H1 (cell line): ENCODE results near the gene OR2T5. TPM values are rescaled to one million over a fixed set of nuclear protein-coding genes. Genes with fewer than 3 reads are reported as not detected.
"Not testable (repeated sequence)": the region's sequence is repeated elsewhere in the genome, so short reads cannot be mapped to it uniquely, and the experiment has no call there.

Source experiments
- CTCF ChIA-PET: fragments of 300-600 bp; sonication (Branson Sonifier 250); formaldehyde crosslinking; loops from one replicate; lab custom pipeline; 2021; ENCODE audit not compliant: partially characterized antibody; lab: Charles Lee
- POLR2A ChIA-PET: fragments of 300-600 bp; sonication (Branson Sonifier 250); formaldehyde crosslinking; loops from one replicate; lab custom pipeline; 2021; ENCODE audit warnings: inconsistent platforms; ENCODE audit not compliant: partially characterized antibody; lab: Charles Lee
- DNase-seq, 2 experiments: peaks; one replicate each; pipeline versions ENCODE4 v3.0.0 to v3.0.0-alpha.2; 2010 to 2022; ENCODE audit warnings: low spot score in 2 of 2, low read depth in 1 of 2, mixed read lengths in 1 of 2
- FAIRE-seq: peaks from 2 replicates; lab custom pipeline; 2011; peaks lifted over from hg19 to GRCh38; lab: Jason Lieb, UNC
- H2AFZ ChIP-seq: 2 replicates; pipeline ENCODE4 v1.8.1; 2012; ENCODE audit warnings: low read length, inconsistent platforms
- H2AK5ac ChIP-seq: 2 replicates; pipeline ENCODE4 v1.6.1; 2013; ENCODE audit warnings: low read depth, low read length
- H2BK120ac ChIP-seq: replicated peaks from 2 replicates; pipeline ENCODE3; 2013; ENCODE audit warnings: low read depth, low read length, inconsistent platforms
- H2BK12ac ChIP-seq: 2 replicates; pipeline ENCODE4 v1.6.1; 2013; ENCODE audit warnings: low read depth, low read length
- H2BK15ac ChIP-seq: 2 replicates; pipeline ENCODE4 v1.6.1; 2013; ENCODE audit warnings: low read length
- H2BK20ac ChIP-seq: 2 replicates; pipeline ENCODE4 v1.6.1; 2013; ENCODE audit warnings: low read length
- H2BK5ac ChIP-seq: 2 replicates; pipeline ENCODE4 v1.6.1; 2013; ENCODE audit warnings: low read depth, low read length
- H3K14ac ChIP-seq: 2 replicates; pipeline ENCODE4 v1.6.1; 2013; ENCODE audit warnings: inconsistent platforms; ENCODE audit not compliant: insufficient read length
- H3K18ac ChIP-seq: 2 replicates; pipeline ENCODE4 v1.6.1; 2013; ENCODE audit warnings: low read length; ENCODE audit errors: extremely low read depth
- H3K23ac ChIP-seq: 2 replicates; pipeline ENCODE4 v1.6.1; 2013; ENCODE audit warnings: inconsistent platforms; ENCODE audit not compliant: insufficient read length
- H3K23me2 ChIP-seq: 2 replicates; pipeline ENCODE4 v1.6.1; 2013; ENCODE audit warnings: low read depth, low read length
- H3K27ac ChIP-seq: 2 replicates; pipeline ENCODE4 v1.6.1; 2011; ENCODE audit warnings: low read depth, low read length, inconsistent platforms
- H3K27me3 ChIP-seq, 4 experiments: replicated peaks in 1 of 4; 1 replicate in 1 of 4; 2 replicates in 3 of 4; pipeline versions ENCODE4 v1.6.1 to v1.8.1; 2011 to 2013; ENCODE audit warnings: low read length in 3 of 4, mild to moderate bottlenecking in 3 of 4, inconsistent platforms in 2 of 4, mixed read lengths in 2 of 4, moderate library complexity in 1 of 4; ENCODE audit not compliant: control insufficient read depth in 3 of 4, insufficient read depth in 3 of 4; ENCODE audit errors: extremely low read depth in 1 of 4
- H3K36me3 ChIP-seq, 4 experiments: 2 replicates each; pipeline versions ENCODE4 v1.6.1 to v1.8.1; 2011 to 2013; ENCODE audit warnings: mild to moderate bottlenecking in 4 of 4, low read length in 3 of 4, moderate library complexity in 2 of 4, control low read depth in 1 of 4, inconsistent platforms in 1 of 4; ENCODE audit not compliant: insufficient read depth in 4 of 4, control insufficient read depth in 2 of 4
- H3K4ac ChIP-seq: replicated peaks from 2 replicates; pipeline ENCODE3; 2013; ENCODE audit warnings: low read length, low read depth, mixed read lengths, inconsistent platforms; ENCODE audit not compliant: insufficient read length
- H3K4me1 ChIP-seq, 4 experiments: replicated peaks in 1 of 4; 1 replicate in 1 of 4; 2 replicates in 3 of 4; pipeline versions ENCODE4 v1.6.1 to v1.8.1; 2011 to 2013; ENCODE audit warnings: low read length in 3 of 4, inconsistent platforms in 2 of 4, mixed read lengths in 1 of 4; ENCODE audit not compliant: insufficient read depth in 4 of 4, control insufficient read depth in 3 of 4
- H3K4me2 ChIP-seq, 2 experiments: 2 replicates each; pipeline versions ENCODE4 v1.6.1 to v1.8.1; 2011 to 2013; ENCODE audit warnings: low read depth in 2 of 2, low read length in 2 of 2, control low read depth in 1 of 2, inconsistent platforms in 1 of 2, mild to moderate bottlenecking in 1 of 2; ENCODE audit not compliant: insufficient read depth in 1 of 2
- H3K4me3 ChIP-seq, 4 experiments: fragments of 200-600, 300-600 bp in 1 of 4; sonication (generic), shearing (Covaris generic), sonication (Bioruptor Twin) in 1 of 4; 2 replicates each; pipeline versions ENCODE4 v1.5.1 to v1.8.1; 2011 to 2016; ENCODE audit warnings: low read length in 4 of 4, low read depth in 3 of 4, control low read depth in 2 of 4, inconsistent platforms in 2 of 4, mild to moderate bottlenecking in 2 of 4, mixed read lengths in 1 of 4, moderate library complexity in 1 of 4; ENCODE audit not compliant: insufficient read depth in 2 of 4; ENCODE audit errors: extremely low read depth in 1 of 4
- H3K56ac ChIP-seq: replicated peaks from 2 replicates; pipeline ENCODE3; 2013; ENCODE audit warnings: low read depth, mild to moderate bottlenecking, mixed read lengths, low read length, inconsistent platforms; ENCODE audit not compliant: insufficient read length
- H3K79me1 ChIP-seq: 2 replicates; pipeline ENCODE4 v1.6.1; 2013; ENCODE audit warnings: low read depth, low read length, control low read depth
- H3K79me2 ChIP-seq, 2 experiments: 2 replicates each; pipeline versions ENCODE4 v1.6.1 to v1.8.1; 2012 to 2013; ENCODE audit warnings: low read length in 2 of 2, mild to moderate bottlenecking in 2 of 2, inconsistent platforms in 1 of 2; ENCODE audit not compliant: insufficient read depth in 2 of 2, control insufficient read depth in 1 of 2
- H3K9ac ChIP-seq, 4 experiments: replicated peaks in 1 of 4; 1 replicate in 1 of 4; 2 replicates in 3 of 4; pipeline versions ENCODE4 v1.6.1 to v1.8.1; 2011 to 2013; ENCODE audit warnings: low read depth in 3 of 4, low read length in 3 of 4, control low read depth in 2 of 4, mild to moderate bottlenecking in 2 of 4, moderate library complexity in 2 of 4, inconsistent platforms in 1 of 4; ENCODE audit errors: extremely low read depth in 1 of 4
- H3K9me3 ChIP-seq, 2 experiments: 2 replicates each; pipeline versions ENCODE4 v1.6.1 to v1.8.1; 2012 to 2013; ENCODE audit warnings: mild to moderate bottlenecking in 2 of 2, moderate library complexity in 2 of 2, control low read depth in 1 of 2, inconsistent platforms in 1 of 2, low read depth in 1 of 2, low read length in 1 of 2, mixed read lengths in 1 of 2; ENCODE audit not compliant: insufficient read depth in 2 of 2
- H4K20me1 ChIP-seq, 2 experiments: replicated peaks in 1 of 2; 2 replicates each; pipeline versions ENCODE3 to v1.8.1; 2011 to 2013; ENCODE audit warnings: inconsistent platforms in 2 of 2, low read length in 2 of 2, mild to moderate bottlenecking in 1 of 2; ENCODE audit not compliant: insufficient read depth in 2 of 2, control insufficient read depth in 1 of 2
- H4K5ac ChIP-seq: 2 replicates; pipeline ENCODE4 v1.6.1; 2013; ENCODE audit warnings: low read length, low read depth, mixed read lengths, inconsistent platforms; ENCODE audit not compliant: insufficient read length
- H4K8ac ChIP-seq: 2 replicates; pipeline ENCODE4 v1.8.0; 2013; ENCODE audit warnings: mild to moderate bottlenecking, moderate library complexity, low read length, inconsistent platforms; ENCODE audit not compliant: insufficient read depth; ENCODE audit errors: extremely low read depth
- H4K91ac ChIP-seq: replicated peaks from 2 replicates; pipeline ENCODE3; 2013; ENCODE audit warnings: low read length, mixed read lengths, inconsistent platforms; ENCODE audit not compliant: insufficient read length
- WGBS, 2 experiments: shearing (Covaris generic) in 1 of 2; methylation state at CpG; one replicate each; pipeline versions ENCODE4 v1.1.6 to v1.1.7; 2013 to 2015; ENCODE audit warnings: low lambda C conversion rate in 2 of 2, mixed read lengths in 2 of 2, inconsistent platforms in 1 of 2, low coverage in 1 of 2, missing lambda C conversion rate in 1 of 2; ENCODE audit not compliant: insufficient replicate concordance in 2 of 2, insufficient coverage in 1 of 2, insufficient read length in 1 of 2; ENCODE audit errors: extremely low coverage in 1 of 2, missing lambda C conversion rate in 1 of 2; 5-methylcytosine and 5-hydroxymethylcytosine counted together
- polyA plus RNA-seq, 7 experiments: library from polyadenylated mRNA; depleted of rRNA in 3 of 7; stranded (reverse) in 5 of 7; unstranded in 2 of 7; fragments of >200 nt in 5 of 7; fragments of 200-250 nt in 2 of 7; gene quantifications; 1 replicate in 5 of 7; 2 replicates in 1 of 7; 4 replicates in 1 of 7; pipeline versions ENCODE4 v1.2.1 to v1.2.3, GENCODE V29; 2011 to 2013; ENCODE audit warnings: missing spikeins in 2 of 7, mixed read lengths in 2 of 7
- total RNA-seq: library from RNA; stranded (reverse); fragmentation: NEBNext Ultra II Directional; extraction: Animal tissue kit (Norgen Biotek cat#: 25700); gene quantifications from 2 replicates; pipeline ENCODE4 v1.2.1, GENCODE V29; 2021

Gene OR2T5
- total and polyA plus RNA-seq, 2 of the 8 experiments (the other 6 are each of a cell fraction or from before 2014, with no cell fraction given) = not detected

- H3K36me3 ChIP-seq, H3K23ac ChIP-seq, H2AFZ ChIP-seq, H3K9ac ChIP-seq, H2BK12ac ChIP-seq, H4K20me1 ChIP-seq, H3K4me2 ChIP-seq, H3K4me3 ChIP-seq, H3K27ac ChIP-seq, H4K8ac ChIP-seq, FAIRE-seq, POLR2A ChIA-PET, H3K79me2 ChIP-seq, CTCF ChIA-PET, H4K5ac ChIP-seq, H2BK120ac ChIP-seq, H3K18ac ChIP-seq, H3K14ac ChIP-seq, H3K23me2 ChIP-seq, H2BK5ac ChIP-seq, H3K4me1 ChIP-seq, H3K79me1 ChIP-seq, H2BK15ac ChIP-seq, H2AK5ac ChIP-seq, H3K27me3 ChIP-seq, DNase-seq, H2BK20ac ChIP-seq, H4K91ac ChIP-seq, H3K56ac ChIP-seq, H3K4ac ChIP-seq: not testable (repeated sequence)
- H3K9me3 ChIP-seq = peaks cover 13 to 24% of the 10 kb centered on the region in 2 experiments; a peak in 3 of 4 replicates
- WGBS, 2 experiments = 38% methylated on average over 1 of the region's 1 CpG; no CpG with 5 or more reads in 1 of the 2 experiments
These were observed 49.7 kb upstream of the OR2T5 start for GRCh38 chr1:248438668-248439067.

- H2BK20ac ChIP-seq, H3K4me2 ChIP-seq, H3K18ac ChIP-seq, H2BK12ac ChIP-seq, CTCF ChIA-PET, H4K8ac ChIP-seq, H3K79me2 ChIP-seq, H3K4me3 ChIP-seq, H4K20me1 ChIP-seq, H3K4ac ChIP-seq, H3K23ac ChIP-seq, H3K23me2 ChIP-seq, H3K36me3 ChIP-seq, H4K91ac ChIP-seq, H2BK5ac ChIP-seq, H3K27me3 ChIP-seq, H3K4me1 ChIP-seq, H4K5ac ChIP-seq, H3K27ac ChIP-seq, POLR2A ChIA-PET, FAIRE-seq, H3K9ac ChIP-seq, H2AK5ac ChIP-seq, H3K56ac ChIP-seq, H2BK15ac ChIP-seq, H2AFZ ChIP-seq, H3K14ac ChIP-seq, DNase-seq, H2BK120ac ChIP-seq, H3K79me1 ChIP-seq: not testable (repeated sequence)
- peaks cover 13 to 18% of the 10 kb centered on the region in 2 experiments; a peak in 3 of 4 replicates for H3K9me3 ChIP-seq
- WGBS, 2 experiments = 63% methylated on average over 5 of the region's 5 CpGs; no CpG with 5 or more reads in 1 of the 2 experiments
These were observed 49.1 kb upstream of the OR2T5 start for GRCh38 chr1:248439283-248439682.
